ENCODE measurements around the gene KIFAP3.

DNA sequence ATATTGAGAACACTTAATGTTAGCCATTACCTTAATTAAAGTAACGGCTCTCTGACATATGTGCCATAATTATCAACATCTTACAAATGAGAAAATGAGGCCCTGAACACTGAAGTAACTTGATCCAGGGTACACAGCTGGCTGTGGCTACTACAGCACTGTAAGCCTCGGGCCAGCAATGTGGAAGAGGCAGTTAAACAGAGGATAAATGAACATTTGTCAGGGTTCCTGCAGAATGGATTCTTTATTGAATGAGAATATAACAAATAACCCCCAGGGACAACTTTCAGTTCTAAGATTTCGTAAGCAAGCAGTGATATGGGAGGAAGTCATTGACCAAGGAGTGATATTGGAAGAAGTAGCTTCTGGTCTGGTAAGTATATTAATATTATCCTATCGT is 110.3 kb downstream of the KIFAP3 start:
- TF ChIP-seq CTCF (IDR thresholded peaks at IDR 0.05): no peak
- no peak for TF ChIP-seq EZH2 (IDR thresholded peaks at IDR 0.05)
- TF ChIP-seq EZH2phosphoT487 (IDR thresholded peaks at IDR 0.05): no peak

All from neural progenitor cell (in vitro differentiated cells).